ENCODE results near the gene NPAS3.
A peak's percentile ranks its signal among the peaks of the same experiment; 100 is the strongest.

The NPAS3 gene

GRCh38 chr14:33836900-33837577, 898.4 kb downstream of the NPAS3 start:
- DNase-seq (ENCODE audit: low read depth): no peak

DNA sequence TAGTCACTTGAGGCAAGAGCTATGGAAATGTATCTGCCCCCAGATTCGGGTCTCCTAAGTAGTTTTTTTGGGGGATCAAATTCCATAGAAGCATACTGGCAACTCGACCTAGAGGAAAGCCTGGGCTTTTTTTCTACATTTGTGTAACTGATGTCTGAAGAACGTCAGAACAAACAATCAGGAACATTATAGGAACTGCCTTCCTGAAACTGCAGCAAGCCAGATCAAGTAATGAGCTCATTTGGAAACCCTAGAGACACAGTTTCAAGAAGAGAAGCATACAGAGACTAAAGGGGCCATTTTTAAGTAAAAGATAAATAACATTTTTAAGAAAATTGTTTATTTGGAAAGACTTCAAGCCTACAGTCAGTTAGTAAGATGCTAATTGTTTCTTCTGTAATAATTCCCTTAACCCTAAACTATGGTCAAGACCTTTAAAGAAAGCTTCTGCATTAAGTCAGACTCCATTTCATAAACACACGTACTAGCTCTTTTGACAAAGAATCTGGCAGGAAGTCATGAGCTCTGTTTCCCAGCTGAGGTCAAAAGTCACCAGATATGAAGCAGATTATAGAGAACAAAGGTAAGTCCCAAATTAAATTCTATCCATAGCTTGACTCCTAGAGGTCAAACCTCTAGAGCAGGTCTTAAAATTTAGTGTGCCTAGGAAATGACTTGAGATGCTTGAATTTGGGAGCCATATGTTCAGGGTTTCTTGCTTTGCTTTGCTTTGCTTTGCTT, 899.4 kb downstream of the NPAS3 start:
- no peak for DNase-seq (ENCODE audit: low read depth)

GRCh38 chr14:33839193-33840076, 900.8 kb downstream of the NPAS3 start:
- peak; percentile 9 for DNase-seq (ENCODE audit: low read depth)

DNA sequence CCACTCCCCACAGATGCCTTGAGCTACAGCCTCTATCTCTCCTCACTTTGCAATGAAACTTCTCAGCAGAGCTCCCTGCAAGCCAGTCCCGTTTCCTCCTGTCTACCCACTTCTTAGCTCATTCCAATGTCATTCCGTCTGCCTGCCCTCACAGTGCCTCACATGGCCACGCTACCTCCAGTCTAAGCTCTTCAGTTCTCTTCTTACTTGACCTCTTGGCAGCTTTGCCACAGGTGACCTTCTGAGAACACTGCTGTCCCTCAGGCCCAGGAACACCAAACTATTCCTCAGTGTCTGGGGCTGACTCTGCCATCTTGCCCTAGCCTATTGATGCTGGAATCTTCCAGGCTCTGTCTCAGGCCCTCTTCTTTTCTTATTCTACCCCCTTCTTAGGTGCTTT, 902.1 kb downstream of the NPAS3 start:
- no peak for DNase-seq (ENCODE audit: low read depth)

DNA sequence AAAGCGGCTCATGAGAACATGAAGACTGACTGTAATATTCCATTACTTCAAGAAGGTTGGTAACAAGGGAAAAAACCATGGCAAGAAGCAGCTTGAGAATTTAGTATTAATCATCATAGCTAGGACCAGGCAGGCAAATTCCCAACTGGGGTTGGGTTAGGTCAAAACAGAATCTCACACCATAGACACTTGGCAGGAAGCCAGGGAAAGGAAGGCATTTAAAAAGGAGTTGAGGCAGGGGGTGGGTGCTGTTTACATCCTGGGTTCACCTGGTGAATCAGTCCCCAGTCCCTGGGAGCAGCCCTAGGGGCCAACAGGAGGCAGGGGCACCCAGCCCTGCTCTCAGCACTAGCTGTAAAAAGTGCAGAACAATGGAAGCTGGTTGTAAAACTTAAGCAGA, 903.6 kb downstream of the NPAS3 start:
- DNase-seq (ENCODE audit: low read depth): no peak

DNA sequence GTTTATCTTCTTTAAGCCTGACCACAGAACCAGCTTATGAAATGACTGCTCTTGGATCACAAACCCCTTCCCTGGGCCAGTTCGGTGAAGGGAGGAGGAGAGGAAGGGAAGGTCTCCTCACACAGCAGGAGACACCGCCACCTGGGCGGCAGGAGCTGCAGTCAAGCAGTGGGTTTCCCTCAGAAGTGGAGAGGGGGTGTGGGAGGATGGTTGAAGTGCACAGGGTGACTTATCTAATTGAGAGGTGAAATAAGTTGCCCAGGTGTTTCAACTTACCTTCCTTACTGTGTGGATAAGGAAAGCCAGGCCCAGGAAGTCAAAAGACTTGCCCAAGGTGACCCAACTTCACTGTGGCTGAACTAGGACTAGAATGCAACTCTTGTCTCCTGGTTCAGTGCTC, 905.4 kb downstream of the NPAS3 start:
- no peak for DNase-seq (ENCODE audit: low read depth)

GRCh38 chr14:33846100-33846824, 907.6 kb downstream of the NPAS3 start:
- no peak for DNase-seq (ENCODE audit: low read depth)

DNA sequence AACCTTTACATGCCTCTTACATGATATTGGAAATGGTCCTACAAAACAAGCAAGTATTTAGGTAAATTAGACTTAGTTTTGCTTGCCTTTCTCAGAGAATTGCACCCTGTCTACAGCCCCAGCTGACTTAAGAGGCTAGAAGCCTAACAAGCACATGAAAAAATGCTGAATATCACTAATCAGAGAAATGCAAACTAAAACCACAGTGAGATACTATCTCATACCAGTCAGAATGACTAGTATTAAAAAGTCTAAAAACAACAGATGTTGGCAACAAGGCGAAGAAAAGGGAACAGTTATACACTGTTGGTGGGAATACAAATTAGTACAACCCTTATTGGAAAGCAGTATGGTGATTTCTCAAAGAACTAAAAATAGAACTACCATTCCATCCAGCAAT, 908.4 kb downstream of the NPAS3 start:
- DNase-seq (ENCODE audit: low read depth): no peak

- DNase-seq (ENCODE audit: low read depth): no peak
Observed at GRCh38 chr14:33848009-33848408, 909.3 kb downstream of the NPAS3 start.

- no peak for DNase-seq (ENCODE audit: low read depth)
Observed at GRCh38 chr14:33848706-33849454, 910.2 kb downstream of the NPAS3 start.

DNA sequence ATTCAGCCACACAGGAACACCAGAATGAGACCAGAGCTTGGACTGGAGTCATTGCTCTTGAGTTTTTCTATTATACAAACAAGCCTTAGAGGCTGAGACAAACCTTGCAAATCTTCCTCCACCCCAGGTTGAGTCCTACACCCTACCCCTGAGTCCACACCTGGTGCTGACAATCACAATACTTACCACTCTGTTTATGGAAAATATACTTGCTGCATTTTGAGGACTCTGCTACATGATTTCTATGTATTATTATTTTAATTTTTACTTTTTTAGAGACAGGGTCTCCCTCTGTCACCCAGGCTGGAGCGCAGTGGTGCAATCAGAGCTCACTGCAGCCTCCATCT, 910.7 kb downstream of the NPAS3 start:
- DNase-seq (ENCODE audit: low read depth): no peak

- DNase-seq (ENCODE audit: low read depth): no peak
Observed at GRCh38 chr14:33850826-33851225, 912.1 kb downstream of the NPAS3 start.

- DNase-seq (ENCODE audit: low read depth): no peak
Observed at GRCh38 chr14:33851366-33851765, 912.7 kb downstream of the NPAS3 start.

DNA sequence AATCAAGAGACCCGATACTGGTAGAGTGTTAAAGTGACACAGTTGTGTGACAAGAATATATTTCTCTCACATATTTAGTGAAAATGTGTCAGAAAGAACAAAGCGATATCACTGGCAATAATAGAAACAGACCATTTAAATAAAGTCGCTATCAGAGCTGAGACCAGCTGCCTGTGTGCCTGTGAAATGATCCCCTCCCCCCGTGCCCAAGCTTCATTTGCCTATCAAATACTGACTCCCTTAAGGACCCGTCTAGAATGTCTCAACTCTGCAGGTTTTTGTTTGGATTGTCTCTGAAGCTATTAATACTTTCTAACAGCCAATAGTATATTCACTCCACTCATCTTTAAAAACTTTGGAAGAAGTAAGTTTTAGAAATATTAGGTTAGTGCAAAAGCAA, 913.3 kb downstream of the NPAS3 start:
- DNase-seq (ENCODE audit: low read depth): no peak
